CD4-positive, alpha-beta T cell treated with Interleukin-2 at 100 ng/mL for 4 hours (primary cell): Measurements from ENCODE around the gene ZNF584.
"Not testable (repeated sequence)": the region's sequence is repeated elsewhere in the genome, so short reads cannot be mapped to it uniquely, and the experiment has no call there.

ENCODE experiments used
- DNase-seq: peaks from one replicate; pipeline ENCODE4 v3.0.0-alpha.2; 2020; ENCODE audit warnings: low spot score

ZNF584 gene

DNA sequence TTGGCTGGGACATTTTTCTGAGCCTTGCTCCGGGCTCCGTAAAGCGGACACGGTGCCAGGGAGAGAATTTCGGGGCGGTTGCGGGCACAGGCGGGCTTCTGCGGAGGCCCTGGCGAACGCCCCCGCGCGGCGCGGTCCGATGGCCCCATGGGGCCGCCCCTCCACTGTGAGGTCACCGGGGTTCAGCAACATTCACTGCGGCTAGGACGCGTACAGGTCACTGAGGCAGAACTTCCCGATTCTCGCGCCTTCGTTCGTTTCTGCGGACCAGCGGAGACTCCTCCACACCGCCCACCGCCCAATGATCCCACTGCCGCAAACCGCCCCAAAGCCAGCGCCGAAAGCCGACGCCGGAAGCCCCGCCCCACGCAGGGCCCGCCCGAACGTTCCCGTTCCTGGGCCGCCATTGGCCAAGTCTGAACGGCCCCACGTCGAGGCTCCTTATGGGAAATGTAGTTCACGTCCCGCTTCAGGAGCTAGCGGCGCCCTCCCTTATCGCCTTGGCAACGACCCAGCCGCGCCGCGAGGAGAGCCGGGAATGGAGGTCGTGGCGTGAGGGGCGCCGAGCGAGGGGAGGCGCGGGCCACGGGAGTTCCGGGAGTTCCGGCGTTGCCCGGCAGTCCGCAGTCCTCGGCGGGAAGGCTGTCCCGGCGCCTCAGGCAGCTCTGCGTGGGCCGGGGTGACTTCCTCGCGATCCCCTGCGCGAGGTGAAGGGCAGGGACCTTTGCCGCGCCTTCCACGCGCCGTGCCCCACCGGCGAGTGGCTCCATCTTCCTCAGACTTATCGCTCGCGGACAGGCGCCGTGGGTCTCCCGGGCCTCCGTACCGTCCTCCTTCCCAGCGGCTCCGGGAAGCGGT lies at the start of gene ZNF584:
ZNF584 (plus strand) TSS at position 498 of the 858 bp plus-strand sequence. CDS start 499 bp downstream, outside the sequence.
- peak; percentile 95 for DNase-seq

- peak; percentile 24 for DNase-seq
Observed at GRCh38 chr19:58361900-58362271, 46.6 kb upstream of the ZNF584 start.

- peak; percentile 98 for DNase-seq
Observed at GRCh38 chr19:58362272-58362994, 46.0 kb upstream of the ZNF584 start, which contains the start of gene ZNF497. ZNF497 (minus strand) TSS chr19:58362751; CDS start chr19:58357635, 5,116 bp downstream.

- DNase-seq: no peak
Observed at GRCh38 chr19:58364146-58364545, 44.3 kb upstream of the ZNF584 start.

- no peak for DNase-seq
Observed at GRCh38 chr19:58366585-58367430, 41.6 kb upstream of the ZNF584 start.

DNA sequence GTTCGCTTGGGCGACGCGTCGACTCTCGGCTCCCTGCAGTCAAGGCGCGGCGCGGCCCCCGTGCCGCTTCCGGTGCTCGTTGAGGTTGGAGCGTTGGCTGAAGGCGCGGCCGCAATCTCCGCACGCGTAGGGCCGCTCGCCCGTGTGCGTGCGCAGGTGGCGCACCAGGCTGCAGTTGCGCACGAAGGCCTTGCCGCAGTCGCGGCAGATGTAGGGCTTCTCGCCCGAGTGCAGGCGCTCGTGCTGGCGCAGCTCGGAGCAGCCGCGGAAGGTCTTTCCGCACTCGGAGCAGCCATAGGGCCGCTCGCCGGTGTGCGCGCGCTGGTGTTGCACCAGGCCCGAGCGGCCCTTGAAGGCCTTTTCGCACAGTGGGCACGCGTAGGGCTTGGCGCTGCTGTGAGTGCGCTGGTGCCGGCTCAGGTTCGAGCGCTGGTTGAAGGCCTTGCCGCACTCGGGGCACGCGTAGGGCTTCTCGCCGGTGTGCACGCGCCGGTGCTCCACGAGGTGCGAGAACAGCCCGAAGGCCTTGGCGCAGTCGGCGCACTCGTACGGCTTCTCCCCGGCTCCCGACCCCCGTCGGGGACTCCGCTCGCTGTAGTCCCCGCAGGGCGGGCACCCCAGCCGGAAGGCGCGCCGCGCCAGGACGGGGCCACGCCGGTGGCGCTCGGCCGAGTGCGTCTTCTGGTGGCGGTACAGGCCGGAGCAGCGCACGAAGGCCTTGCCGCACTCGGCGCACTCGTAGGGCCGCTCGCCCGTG lies 40.6 kb upstream of the ZNF584 start:
- DNase-seq: no peak

GRCh38 chr19:58368561-58369360 lies 39.7 kb upstream of the ZNF584 start:
- no peak for DNase-seq

DNA sequence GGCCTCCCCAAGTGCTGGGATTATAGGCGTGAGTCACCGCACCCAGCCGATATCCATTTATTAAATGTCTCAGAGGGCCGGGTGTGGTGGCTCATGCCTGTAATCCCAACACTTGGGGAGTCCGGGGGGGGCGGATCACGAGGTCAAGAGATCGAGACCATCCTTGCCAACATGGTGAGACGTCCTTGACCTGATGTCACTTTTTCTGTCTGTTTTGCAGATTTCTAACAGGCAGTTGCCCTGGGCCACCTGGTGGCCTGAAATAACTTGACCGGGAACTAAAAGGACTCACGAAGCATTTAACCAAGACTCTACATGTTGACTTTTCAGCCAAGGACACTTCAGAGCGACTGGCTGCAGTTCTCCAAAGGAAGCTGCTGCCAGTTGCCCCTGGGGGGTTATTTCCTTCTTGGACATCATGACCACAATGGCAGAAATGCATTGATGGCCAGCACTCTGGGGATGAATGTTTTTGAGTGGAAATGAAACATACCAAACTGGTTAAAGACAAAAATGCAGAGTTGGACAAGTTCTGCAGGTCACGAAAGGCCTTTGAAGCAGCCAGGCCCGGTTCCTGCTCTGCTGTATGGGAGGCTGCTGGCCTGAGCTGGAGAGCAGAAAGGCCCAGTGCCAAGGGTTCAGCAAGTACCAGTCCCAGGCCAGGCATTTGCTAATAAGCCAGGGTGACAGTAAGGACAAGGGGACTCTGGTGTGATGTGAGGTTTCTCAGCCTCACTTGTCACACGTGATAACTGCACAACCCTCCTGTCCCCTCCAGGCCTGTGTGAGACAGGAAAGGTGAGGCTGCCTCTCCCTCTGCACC lies 35.9 kb upstream of the ZNF584 start:
- DNase-seq: no peak

- DNase-seq: no peak
Observed at GRCh38 chr19:58374200-58374599, 34.2 kb upstream of the ZNF584 start.

DNA sequence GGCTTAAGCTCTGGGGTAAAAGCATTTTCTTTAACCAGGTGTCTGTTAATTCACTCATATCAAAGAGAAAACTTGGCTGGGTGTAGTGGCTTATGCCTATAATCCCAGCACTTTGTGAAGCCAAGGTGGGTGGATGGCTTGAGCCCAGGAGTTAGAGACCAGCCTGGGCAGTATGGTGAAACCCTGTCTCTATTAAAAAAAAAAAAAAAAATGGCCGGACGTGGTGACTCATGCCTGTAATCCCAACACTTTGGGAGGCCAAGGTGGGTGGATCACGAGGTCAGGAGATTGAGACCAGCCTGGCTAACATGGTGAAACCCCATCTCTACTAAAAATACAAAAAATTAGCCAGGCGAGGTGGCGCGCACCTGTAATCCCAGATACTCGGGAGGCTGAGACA lies 31.7 kb upstream of the ZNF584 start:
- not testable (repeated sequence) for DNase-seq

- DNase-seq: no peak
Observed at GRCh38 chr19:58379246-58379645, 29.2 kb upstream of the ZNF584 start.

- no peak for DNase-seq
Observed at GRCh38 chr19:58380037-58380661, 28.3 kb upstream of the ZNF584 start.

- peak; percentile 100 for DNase-seq
Observed at GRCh38 chr19:58380662-58381459, 27.6 kb upstream of the ZNF584 start, which contains the start of gene ZNF837. ZNF837 (minus strand) TSS chr19:58381030; CDS start chr19:58369332, 11,698 bp downstream.

DNA sequence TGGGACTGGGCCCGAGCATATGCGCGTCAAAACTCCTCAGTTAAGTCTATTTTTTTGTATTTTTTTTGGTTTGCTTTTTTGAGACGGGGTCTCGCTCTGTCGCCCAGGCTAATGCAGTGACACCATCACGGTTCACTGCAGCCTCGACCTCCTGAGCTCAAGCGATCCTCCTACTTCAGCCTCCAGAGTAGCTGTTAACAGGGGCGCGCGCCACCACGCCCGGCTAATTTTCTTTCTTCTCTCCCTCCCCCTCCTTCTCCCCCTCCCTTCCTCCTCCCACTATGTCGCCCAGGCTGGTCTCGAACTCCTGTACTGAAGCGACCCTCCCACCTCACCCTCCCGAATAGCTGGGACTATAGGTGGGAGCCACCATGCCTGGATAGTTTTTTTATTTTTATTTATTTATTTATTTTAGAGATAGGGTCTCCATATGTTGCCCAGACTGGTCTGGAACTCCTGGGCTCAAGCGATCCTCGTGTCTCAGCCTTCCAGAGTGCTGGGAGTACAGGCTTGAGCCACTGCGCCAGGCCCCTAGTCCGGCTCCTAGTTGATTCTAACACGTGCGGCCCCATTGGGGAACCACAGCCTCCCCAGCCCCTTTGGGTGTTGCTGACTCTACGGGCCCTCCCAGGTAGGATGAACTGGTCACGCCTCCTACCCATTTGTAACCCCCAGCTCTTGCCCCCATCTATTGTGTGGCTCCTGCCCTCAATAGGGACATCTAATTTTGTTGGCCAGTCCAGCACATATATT lies 26.8 kb upstream of the ZNF584 start:
- DNase-seq: no peak

DNA sequence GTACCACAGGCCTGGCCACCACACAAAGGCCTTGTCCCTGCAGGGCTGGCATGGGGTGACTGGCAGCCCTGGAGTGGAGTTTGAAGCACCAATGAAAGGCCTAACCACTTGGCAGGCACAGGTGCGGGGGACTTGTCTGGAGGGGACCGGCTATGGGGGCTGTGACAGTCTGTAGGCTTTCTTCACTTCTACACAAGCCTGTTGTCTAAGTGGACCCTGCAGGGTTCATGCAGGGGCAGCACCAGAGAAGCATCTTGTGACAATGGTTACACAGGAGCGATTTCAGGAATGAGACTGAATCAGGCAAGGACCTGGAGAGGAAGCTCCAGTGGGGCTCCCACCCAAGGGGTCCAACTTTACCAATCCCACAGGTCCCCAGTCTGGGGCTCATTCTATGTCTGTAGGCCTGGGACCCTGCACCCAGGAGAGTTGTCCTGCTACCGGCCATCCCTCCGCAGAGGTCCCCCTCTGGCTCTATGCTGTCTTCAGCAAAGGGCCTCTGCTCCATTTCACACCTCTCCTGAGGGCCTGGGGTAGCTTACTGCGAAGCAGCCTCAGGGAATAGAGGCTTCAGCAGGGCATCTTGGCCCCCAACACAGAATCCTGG lies 25.3 kb upstream of the ZNF584 start:
- no peak for DNase-seq

DNA sequence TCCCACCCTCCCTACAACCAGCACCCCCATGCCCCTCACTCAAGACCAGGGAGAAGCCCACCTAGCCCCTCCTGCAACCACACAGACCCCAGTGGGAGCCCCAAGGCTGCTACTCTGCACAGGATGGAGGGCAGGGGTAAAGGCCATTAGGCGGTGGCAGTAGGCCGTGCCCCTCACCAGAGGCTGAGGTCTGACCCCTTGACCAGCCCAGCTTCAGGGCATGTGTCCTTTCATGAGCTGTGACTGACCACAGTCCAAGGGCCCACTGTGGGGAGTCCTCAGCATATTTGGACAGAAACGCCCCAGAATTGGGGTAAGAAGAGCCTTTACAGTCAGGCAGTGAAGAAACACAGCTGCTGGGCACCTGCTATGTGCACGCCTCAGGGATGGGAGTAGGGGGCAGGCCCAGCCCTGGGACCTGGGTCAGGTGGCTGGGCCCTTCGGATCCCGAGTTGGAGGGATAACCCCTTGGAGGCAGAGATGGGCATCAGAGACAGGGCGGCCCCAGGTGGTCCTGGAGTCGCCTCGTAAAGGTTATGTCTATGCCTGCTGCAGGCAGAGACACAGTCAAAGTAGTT lies 23.0 kb upstream of the ZNF584 start:
- no peak for DNase-seq
